AML-193 (cell line): ENCODE results near the gene EI24.

Experiments
- DNase-seq, 2 experiments: peaks; one replicate each; lab custom pipeline; 2025; lab: John Stamatoyannopoulos, UW

The EI24 gene

DNA sequence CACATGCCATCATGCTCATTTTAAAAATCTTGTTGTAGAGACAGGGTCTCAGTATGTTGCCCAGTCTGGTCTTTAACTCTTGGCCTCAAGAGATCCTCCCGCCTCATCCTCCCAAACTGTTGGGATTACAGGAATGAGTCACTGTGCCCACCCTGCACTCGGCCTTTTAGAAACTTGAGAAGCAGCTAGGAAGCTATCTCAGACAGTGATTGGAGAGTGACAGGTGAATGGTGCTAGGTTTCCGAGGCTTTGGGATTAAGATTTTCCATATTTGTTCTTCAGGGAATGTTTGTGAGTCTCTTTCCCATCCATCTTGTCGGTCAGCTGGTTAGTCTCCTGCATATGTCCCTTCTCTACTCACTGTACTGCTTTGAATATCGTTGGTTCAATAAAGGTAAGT lies 10.5 kb downstream of the EI24 start:
- no peak for DNase-seq

DNA sequence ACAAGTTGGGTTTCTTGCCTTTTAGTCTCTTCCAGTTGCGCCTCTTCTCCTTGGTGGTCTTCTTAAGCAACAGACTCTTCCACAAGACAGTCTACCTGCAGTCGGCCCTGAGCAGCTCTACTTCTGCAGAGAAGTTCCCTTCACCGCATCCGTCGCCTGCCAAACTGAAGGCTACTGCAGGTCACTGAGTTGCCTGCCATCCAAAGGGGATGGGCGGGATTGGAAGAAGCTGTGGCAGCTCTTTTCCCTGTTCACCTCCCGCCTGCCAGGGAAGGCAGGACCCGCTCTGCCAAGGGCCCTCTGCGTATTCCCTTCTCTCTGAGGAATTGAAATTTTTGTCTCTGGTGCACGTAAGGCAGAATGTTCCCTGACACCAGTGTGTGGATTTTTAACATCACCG lies 14.2 kb downstream of the EI24 start:
- DNase-seq = no peak

DNA sequence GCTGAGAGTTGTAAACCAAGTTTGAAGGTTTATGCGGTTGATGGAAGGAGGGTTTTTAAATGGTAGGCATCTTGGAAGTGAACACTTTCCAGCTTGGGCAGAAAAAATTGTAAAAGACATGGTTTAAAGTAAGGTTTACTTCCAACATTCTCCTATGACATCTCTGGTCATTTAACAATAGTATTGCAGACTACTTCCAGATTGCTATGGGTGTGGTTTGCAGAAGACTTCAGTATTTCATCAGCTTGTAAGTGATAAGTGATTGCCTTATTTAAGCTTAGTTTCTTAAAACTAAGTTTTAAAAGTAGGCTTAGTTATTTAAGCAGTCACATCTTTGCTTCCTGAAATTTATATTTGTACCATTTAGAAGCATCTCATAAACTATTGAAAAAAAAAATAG lies 16.2 kb downstream of the EI24 start:
- DNase-seq = no peak

DNA sequence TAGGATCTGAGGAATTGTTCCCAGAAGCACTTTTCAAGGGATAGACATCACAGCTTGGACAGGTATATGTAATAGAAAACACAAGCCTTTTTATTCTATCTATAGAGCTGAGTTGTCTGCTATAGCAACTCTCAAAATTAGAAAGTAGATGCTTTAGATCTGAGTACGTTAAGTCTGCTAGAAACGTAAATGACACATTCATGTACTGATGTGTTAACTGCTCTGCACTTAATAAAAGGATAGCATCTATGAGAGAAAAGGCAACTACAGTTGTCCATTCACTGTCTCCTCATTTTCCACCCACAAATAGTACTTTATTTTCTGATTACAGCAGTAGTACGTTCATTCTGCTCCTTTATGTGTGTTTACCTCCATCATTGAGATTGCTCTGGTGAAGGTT lies 17.3 kb downstream of the EI24 start:
- no peak for DNase-seq

DNA sequence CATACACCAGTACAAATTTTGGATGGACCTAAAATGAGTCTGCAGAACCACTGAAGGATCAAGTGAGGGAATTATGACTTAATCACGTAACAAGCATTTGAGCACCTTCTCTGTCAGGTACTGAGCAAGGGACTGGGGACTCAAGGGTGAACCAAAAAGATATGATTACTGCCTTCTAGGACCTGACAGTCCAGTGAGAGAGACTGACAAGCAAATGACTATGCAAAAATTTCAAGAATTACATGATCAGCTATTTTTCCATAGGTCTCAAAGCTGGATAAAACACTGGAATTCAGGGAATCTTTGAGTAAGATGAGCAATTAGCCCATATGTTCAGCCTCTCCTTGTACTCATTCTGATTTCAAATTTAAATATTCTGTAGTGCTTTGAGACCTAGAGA lies 18.2 kb downstream of the EI24 start:
- no peak for DNase-seq

DNA sequence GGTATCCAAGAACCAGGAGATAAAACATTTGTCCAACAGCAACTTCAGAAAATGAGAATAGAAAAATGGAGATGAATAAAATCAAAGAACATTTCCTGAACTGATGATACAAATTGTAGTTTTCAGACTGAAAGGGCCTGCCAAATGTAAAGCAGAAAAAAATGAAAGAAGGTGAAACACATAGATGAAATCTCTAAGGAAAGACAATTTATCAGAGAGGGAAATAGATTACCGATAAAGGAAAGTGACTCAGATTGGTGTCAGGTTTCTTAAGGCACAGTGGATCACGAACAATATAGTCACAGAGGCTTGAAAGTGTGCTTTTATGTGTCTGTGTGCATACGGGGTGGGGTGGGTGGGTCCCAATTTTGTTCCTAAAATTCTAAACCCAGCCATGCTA lies 19.2 kb downstream of the EI24 start:
- DNase-seq = no peak

DNA sequence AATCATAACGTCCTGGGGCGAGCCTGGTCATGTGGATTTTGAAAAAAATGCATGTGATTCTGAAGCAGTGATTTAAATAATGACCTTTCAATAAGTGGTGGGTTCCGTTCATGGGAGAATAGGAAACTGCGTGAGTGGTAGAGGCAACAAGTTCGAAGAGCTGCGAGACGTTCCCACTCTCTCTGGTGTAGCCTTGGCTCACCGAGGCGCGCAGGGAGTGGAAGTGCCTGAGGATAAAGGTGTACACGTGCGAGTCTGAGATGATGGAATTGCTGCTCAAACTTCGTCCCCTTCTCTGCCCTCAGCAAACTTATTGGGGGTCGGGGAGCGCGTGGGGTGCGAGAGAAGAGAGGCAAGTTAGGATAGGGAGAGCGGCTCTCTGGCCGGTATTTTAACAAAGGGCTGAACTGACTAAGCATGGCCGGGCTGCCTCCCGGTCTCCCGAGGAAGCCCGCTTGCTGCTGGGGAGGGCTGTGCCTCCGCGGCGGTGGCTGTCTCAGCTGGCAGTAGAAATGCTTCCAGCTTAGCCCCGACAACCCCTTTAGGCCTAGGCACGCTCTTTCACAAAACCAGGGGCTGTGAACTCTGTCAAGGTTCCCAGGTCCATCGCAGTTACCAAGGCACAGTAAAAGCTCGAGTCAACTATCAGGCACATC lies 22.5 kb downstream of the EI24 start:
- peak; percentile 16 to 17 for DNase-seq

DNA sequence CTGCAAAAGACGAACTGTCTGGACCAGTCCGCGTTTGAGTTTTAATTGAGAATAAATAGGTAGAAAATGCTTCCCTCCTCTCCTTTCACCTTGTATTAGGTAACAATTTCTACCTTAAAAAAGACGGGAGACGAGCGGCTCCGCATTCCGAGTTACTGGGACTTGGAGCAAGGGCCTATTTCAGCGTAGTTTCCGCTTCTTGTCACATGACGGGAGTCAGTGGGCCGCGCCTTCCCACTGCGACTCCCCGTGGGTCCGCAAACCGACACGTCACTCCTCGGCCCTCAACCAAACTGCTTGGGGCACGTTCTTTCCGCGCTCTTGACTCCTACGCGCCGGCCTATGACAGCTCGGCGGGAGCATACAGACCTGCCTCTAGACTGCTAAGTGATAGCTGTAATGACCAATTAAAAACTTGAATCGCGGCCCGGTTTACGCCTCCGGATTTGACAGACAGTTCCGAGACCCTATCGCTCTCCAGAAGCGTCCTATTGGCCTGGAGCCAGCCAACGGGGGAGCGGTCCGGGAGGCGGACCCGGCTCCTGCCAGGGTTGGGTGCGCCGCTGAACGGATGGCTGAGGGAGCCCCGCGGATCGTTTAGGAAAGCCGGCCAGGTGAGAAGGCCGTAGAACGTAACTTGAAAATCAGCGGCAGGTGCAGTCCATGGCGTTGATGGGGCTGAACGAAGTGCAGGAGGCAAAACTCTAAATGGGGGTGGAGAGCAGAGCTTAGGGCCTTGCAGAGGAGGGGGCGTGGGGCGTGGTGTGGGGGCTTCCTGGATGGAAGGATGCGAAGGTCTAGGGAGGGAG lies 23.2 kb downstream of the EI24 start, which contains the start of gene STT3A:
STT3A (plus strand) TSS at position 548 of the 809 bp plus-strand sequence. CDS start 3,064 bp downstream, outside the sequence.
- peak; percentile 96 to 98 for DNase-seq

DNA sequence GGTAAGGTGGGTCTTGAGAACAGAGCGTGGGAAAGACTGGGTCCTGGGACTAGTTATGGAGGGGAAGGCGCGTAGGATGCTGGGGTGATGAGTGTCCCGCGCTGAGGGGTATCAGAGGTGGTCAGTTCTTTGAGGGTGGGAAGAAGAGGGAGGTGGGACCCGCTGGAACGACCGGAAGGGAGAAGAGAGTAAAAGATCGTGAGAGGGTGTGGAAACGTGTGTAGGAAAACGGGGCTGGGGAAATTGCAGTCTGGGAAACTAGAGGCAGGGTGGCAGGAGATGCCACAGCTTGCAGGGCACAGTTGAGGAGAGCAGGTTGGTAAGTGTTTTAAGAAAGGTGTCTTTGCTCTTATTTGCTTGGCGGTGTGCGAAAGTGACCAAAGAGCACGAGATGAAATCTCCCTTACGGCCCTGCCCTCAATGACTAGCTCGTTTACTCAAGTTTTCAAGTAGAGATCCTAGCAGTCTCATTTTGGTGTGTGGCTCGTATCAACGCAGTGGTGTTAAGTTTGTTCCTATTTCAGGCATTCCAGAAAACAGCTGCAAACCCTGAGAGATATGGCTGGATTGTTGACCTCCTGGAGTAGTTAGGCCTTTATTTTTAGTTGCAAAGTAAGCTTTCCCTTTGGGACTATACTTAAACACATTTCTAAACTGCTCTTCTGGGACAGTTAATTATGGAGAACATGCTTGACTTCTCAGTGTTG lies 24.0 kb downstream of the EI24 start:
- DNase-seq = peak in 1 of 2 experiments; percentile 4

DNA sequence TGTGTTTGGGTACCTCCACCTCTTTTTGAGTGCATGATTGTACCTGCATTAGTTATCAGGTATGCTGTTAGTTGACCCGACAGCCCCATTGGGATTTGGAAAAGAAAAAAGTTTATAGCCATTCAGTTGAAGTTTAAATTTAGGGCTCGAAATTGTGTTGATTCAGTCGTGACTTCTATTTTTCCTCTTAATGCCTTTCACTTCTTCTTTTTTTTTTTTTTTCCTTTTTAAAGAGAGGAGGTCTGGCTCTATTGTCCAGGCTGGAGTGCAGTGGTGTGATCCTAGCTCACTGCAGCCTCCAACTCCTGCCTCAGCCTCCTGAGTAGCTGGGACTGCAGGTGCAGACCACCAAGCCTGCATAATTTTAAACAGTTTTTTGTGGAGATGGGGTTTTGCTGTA lies 25.7 kb downstream of the EI24 start:
- no peak for DNase-seq

DNA sequence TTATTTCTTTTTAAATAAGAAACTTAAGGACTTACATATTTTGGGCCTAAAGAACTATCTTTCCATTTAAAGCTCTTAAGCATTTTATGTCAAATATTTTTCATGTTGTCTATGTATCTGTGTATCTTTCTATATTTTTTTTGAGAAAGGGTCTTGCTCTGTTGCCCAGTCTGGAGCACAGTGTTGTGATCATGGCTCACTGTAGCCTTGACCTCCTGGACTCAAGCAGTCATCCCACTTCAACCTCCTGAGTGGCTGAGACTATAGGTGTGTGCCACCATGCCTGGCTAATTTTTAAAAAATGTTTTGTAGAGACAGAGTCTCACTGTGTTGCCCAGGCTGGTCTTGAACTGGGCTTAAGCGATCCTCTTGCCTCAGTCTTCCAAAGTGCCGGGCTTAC lies 31.4 kb downstream of the EI24 start:
- no peak for DNase-seq

DNA sequence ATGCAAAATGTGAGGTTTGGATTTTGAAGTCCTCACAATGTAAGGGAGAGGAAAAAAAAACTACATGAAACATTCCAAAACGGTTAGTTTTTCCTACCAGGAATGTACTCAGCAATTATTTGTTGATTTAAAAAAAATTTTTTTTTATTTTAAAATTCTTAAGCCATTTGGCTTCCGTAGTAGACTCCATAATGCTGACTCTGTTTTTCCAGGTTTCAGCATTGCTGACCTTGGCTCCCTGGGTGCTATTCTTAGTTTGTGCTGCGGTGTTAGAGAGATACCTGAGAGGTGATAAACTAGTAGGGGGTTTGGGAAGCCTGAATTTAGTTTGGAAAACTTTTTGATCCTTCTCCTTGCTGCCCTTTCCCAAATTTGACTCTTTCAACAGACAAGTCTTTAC lies 33.9 kb downstream of the EI24 start:
- DNase-seq = no peak

DNA sequence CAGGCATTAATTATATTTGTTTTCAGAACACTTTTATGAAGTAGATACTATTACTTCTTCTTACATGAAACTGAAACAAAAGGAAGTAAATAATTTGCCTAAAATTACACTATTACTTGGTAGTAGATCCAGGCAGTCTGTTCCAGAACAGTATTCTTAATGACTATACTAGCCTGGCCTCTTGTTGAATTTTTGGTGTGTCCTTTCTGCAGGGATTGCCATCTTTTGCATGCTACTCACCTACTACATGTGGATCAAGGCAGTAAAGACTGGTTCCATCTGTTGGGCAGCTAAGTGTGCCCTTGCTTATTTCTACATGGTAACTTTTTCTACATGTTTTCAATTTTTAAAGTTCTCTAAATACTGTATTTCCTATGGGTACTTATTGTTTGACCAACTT lies 36.1 kb downstream of the EI24 start:
- DNase-seq = no peak

DNA sequence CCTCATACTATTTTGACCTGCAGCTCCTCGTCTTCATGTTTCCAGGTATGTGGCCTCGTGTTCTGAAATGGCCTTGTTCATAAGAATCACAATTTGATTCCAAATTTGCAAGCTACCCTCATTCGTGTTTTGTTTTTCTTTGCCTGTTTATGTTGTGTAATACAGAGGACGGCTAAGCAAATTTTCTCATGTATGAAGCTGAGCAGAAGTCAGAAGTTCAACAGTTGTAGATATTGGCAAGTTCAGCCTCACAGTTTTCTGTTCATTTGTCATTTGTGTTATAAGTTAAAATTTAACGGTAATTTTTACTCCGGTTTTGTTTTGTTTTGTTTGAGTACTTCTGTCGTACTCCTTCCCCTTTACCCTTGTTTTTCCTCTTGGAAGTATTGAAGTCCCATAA lies 40.3 kb downstream of the EI24 start:
- no peak for DNase-seq

DNA sequence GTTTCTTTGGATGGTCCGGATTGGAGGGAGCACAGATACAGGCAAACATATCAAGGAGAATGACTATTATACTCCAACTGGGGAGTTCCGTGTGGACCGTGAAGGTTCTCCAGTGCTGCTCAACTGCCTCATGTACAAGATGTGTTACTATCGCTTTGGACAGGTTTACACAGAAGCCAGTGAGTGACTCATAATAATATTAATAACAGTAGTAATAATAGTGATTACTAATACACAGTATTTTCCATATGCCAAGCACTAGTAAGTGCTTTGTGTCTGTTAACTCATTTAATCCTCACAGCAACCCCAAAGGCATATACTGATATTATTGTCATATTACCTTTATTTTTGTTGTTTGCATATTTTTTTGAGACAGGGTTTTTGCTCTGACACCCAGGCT lies 49.1 kb downstream of the EI24 start:
- DNase-seq = no peak

DNA sequence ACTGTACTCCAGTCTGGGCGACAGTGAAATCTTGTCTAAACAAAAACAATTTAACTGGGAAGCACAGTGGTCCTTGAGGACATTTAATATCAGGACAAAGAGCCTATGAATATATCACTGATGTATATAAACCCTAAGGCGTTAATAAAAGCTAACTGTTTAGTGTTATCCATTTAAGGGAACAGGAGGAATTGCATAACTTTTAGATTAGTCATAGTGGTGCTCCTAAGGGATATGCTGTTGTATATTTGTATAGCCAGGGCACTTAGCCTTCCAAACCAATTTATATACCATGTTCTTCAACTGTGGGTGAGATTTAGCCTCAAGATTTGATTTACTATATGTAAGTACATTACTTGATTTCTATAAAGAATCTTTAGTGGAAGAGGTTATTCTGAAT lies 52.7 kb downstream of the EI24 start:
- DNase-seq = no peak

DNA sequence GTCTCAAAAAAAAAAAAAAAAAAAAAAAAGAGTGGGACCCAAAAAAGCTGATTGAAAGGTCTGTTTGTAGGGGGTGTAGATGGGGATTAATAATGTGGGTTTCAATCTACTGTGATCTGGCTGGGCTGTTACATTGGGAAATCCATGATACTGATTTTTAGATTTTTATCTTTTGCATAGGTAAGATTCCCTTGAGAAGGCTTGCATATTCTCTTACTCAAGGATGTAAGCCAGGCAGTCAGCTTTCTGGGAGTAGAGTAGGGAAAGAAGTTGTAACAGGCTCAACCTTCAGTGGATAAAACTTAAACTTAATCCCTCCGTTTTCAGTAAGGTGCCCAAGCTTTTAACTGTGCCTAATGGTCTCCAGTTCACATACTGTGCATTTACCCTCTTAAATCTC lies 53.8 kb downstream of the EI24 start:
- no peak for DNase-seq

DNA sequence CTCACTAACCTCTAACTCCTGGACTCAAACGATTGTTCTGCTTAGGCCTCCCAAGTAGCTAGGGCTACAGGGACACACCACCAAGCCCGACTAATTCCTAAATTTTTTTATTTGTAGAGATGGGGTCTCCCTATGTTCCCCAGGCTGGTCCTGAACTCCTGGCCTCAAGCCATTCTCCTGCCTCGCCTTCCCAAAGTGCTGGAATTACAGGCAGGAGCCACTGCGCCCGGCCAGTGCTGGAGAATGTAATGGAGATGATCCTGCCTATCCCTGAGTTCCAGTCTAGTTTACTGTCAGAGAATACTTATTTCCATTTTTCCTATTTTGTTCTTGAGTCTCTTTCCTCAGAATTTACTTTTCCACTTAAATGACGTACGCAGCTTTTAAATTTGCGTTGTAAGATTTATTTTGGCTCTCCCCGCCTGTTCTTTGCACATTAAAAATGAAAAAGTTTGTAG lies 55.5 kb downstream of the EI24 start, which contains the start of gene CHEK1:
CHEK1 (plus strand) TSS at position 408 of the 458 bp plus-strand sequence. CDS start 1,606 bp downstream, outside the sequence.
- DNase-seq = no peak

DNA sequence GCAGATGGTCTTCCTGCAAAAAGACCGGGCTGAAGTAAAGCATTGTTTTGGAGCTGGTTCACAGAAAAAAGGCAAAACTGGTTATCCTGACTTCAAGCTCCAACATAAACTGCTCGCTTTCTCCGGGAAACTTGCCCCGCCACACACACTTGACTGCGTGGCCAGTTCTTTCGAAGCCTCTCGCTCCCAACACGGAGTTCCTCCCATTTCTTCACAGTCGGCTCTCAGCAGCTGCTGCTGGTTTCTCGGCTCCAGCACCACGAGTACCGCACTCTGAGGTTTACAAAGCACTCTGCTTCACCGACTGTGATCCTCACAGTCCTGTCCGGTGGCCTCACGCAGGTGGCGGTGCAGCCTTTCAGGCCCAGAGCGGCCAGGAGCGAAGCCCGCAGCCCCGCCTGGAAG lies 56.0 kb downstream of the EI24 start:
- peak; percentile 9 to 47 for DNase-seq

DNA sequence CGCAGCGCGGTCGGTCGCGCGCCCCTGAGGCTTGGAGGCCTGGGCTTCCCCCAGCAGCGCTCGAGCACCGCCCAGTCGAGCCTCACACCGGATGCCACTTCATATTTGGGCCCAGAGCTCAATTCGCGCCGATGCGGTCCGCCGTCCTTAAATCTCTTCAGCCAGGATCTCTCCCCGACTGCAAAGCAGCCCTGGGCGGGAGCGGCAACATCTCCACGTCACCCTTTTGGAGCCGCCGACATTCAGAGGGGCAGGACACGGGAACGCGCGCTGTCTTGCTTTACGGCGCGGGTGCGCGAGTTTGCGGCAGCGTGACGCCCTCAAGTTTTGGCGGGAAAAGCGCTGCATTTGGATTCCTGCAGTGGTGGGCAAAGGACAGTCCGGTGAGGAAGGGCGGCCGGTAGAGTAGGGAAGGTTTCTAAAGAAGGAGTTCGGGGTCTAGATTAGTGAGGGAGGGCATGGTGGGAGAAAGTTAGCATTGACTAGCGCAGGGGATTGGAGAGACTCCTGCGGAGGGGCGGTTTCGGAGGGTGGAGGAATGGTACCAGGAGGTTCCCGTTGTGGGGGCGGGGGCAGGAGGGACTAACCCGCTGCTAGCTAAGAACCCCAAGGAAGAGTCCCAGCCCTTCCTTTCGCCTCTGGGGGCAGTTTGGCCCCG lies 56.5 kb downstream of the EI24 start:
- peak; percentile 74 to 77 for DNase-seq

DNA sequence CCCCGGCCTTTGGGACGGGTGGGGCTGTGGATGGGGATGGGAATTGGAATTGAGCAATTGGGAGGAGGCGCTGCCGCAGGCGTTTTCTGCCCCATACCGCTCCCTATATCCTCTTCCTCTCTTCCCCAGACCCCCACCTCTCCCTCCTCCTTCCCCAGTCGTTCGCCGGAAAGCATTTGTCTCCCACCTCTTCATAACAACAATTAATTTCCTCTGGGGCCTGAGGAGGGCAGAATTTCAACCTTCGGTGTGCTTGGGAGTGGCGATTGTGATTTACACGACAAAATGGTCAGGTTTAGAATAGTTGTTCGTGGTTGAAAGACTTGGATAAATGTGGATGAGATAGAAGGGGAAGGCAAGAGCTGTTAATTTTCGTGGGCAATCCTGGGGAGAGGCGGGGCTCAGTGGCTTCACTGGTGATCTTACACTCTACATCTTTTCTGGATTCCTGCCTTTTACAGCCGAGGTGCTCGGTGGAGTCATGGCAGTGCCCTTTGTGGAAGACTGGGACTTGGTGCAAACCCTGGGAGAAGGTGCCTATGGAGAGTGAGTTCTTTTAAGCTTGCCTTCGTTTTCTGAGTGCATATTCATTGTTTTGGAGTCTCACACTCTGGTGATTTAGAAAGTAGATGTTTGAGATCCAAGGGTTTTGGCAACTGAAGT lies 57.1 kb downstream of the EI24 start:
- DNase-seq = peak; percentile 48 to 57
